Spleen (tissue), 7 donors: ENCODE data around the gene TGM3.

Experiments used
- CTCF ChIP-seq, 11 experiments: fragments of 200-600 bp in 7 of 11; fragments of 450-650 bp in 4 of 11; sonication (generic) in 4 of 11; IDR thresholded peaks in 8 of 11; conservative IDR thresholded peaks in 3 of 11; 1 replicate in 7 of 11; 2 replicates in 4 of 11; pipeline versions ENCODE4 v1.4.0 to v1.8.0; 2016 to 2021; ENCODE audit warnings: antibody characterized with exemption in 11 of 11, inconsistent platforms in 4 of 11, mild to moderate bottlenecking in 1 of 11
- POLR2A ChIP-seq, 3 donors: fragments of 450-650 bp; IDR thresholded peaks; one replicate each; pipeline ENCODE4 v1.5.1; 2017; ENCODE audit warnings: antibody characterized with exemption in 3 of 3, mild to moderate bottlenecking in 1 of 3
- POLR2AphosphoS5 ChIP-seq, 3 donors: sonication (generic); formaldehyde crosslinking; IDR thresholded peaks; one replicate each; pipeline ENCODE4 v1.5.1; 2017; ENCODE audit warnings: antibody characterized with exemption in 3 of 3
- donor health status: DM: no; HTN: no; CAD: no; lungs with moderate emphysema.
- donor health status: DM: no; HTN: no; CAD: no.
- donor health status: DM: no; HTN: no; CAD: no.

DNA sequence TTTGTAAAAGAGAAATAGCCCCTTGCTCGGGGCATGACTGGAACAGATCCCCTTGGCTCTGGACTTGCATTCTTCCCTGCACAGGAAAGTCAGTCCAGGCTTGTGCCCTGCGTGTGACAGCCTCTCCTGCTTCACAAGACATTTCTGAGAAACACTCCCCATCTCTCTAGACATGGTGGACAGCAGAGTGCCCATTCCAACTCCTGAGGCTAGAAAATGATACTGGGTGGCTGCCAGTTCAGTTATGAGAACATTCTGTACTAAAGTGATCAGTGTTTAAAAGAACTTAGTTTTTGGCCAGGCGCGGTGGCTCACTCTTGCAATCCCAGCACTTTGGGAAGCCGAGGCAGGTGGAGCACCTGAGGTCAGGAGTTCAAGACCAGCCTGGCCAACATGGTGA, 41.3 kb downstream of the TGM3 start:
- no peak for TF ChIP-seq CTCF (IDR thresholded peaks at IDR 0.05 in 8 of 11, conservative IDR thresholded peaks at IDR 0.05 in 3 of 11)
- no peak for TF ChIP-seq POLR2A (IDR thresholded peaks at IDR 0.05)
- no peak for TF ChIP-seq POLR2AphosphoS5 (IDR thresholded peaks at IDR 0.05)
